Vagina (tissue), 2 donors: ENCODE data around the gene STARD10. TPM values are rescaled to one million over a fixed set of nuclear protein-coding genes. Genes with fewer than 3 reads are reported as not detected.

ENCODE experiments used
- DNase-seq, 2 donors: peaks; one replicate each; pipeline ENCODE4 v3.0.0-alpha.2; 2017; ENCODE audit errors: extremely low spot score in 2 of 2
- H3K27ac ChIP-seq: fragments of 200-600 bp; sonication (generic); one replicate; pipeline ENCODE4 v1.5.1; 2019
- H3K27me3 ChIP-seq: fragments of 200-600 bp; sonication (generic); one replicate; pipeline ENCODE4 v1.5.1; 2019
- H3K36me3 ChIP-seq, 2 donors: fragments of 200-600 bp; sonication (generic); one replicate each; pipeline ENCODE4 v1.5.1; 2017 to 2019
- H3K4me1 ChIP-seq: fragments of 200-600 bp; sonication (generic); one replicate; pipeline ENCODE4 v1.5.1; 2019
- H3K4me3 ChIP-seq, 2 donors: fragments of 200-600 bp; sonication (generic); 1 replicate in 1 of 2; 2 replicates in 1 of 2; pipeline ENCODE4 v1.5.1; 2016 to 2019
- H3K9me3 ChIP-seq: fragments of 200-600 bp; sonication (generic); one replicate; pipeline ENCODE4 v1.5.1; 2019
- CTCF ChIP-seq, 3 experiments: fragments of 450-650 bp in 2 of 3; fragments of 200-600 bp in 1 of 3; sonication (generic) in 1 of 3; IDR thresholded peaks; one replicate each; pipeline ENCODE4 v1.5.1; 2017 to 2019; ENCODE audit warnings: antibody characterized with exemption in 3 of 3, mild to moderate bottlenecking in 2 of 3, moderate library complexity in 2 of 3
- POLR2A ChIP-seq, 2 donors: fragments of 450-650 bp; IDR thresholded peaks; one replicate each; pipeline ENCODE4 v1.6.1; 2017; ENCODE audit warnings: antibody characterized with exemption in 2 of 2, mild to moderate bottlenecking in 2 of 2, moderate library complexity in 2 of 2
- POLR2AphosphoS5 ChIP-seq, 2 donors: sonication (generic); formaldehyde crosslinking; IDR thresholded peaks; one replicate each; pipeline ENCODE4 v1.9.0; 2017; ENCODE audit warnings: antibody characterized with exemption in 2 of 2, mild to moderate bottlenecking in 2 of 2, low read depth in 1 of 2; ENCODE audit not compliant: insufficient read depth in 1 of 2
- intact Hi-C: fragments of 100-400 bp; cut with DNase I; formaldehyde crosslinking; loops from one replicate; pipeline ENCODE4 v1.15.1; 2023
- total RNA-seq: library from RNA; depleted of rRNA; stranded (reverse); fragments of >200 nt; gene quantifications from one replicate; pipeline ENCODE4 v1.2.3, GENCODE V29; 2016

STARD10 gene
- total RNA-seq, 1 donor from 2014 or later = 75.9 TPM

GRCh38 chr11:72781063-72781312, 12.9 kb downstream of the STARD10 start:
- no peak for DNase-seq
- Histone ChIP-seq H3K4me1 (peaks cover 53% of the 10 kb centered on the region), H3K27me3 (no peaks in the 10 kb centered on the region), H3K36me3 (no peaks in the 10 kb centered on the region), H3K9me3 (no peaks in the 10 kb centered on the region), H3K27ac (peak overlapping the region; percentile 75), H3K4me3 (peak overlapping the region; percentile 55 to 74)
- peak in 1 of 2 donors; percentile 16 for TF ChIP-seq POLR2AphosphoS5 (IDR thresholded peaks at IDR 0.05; ENCODE audit: insufficient read depth in 1 of 2, low read depth in 1 of 2)
- TF ChIP-seq CTCF (IDR thresholded peaks at IDR 0.05) = no peak
- intact Hi-C loops = no loop called here

GRCh38 chr11:72780296-72781062, 13.4 kb downstream of the STARD10 start:
- H3K9me3 ChIP-seq = no peaks in the 10 kb centered on the region
- peak overlapping the region; percentile 55 to 74 for H3K4me3 ChIP-seq
- DNase-seq = no peak
- H3K27ac ChIP-seq = peak overlapping the region; percentile 75
- H3K36me3 ChIP-seq = no peaks in the 10 kb centered on the region
- peaks cover 57% of the 10 kb centered on the region for H3K4me1 ChIP-seq
- H3K27me3 ChIP-seq = no peaks in the 10 kb centered on the region
- intact Hi-C loops = no loop called here
- TF ChIP-seq CTCF (IDR thresholded peaks at IDR 0.05) (no peak), POLR2AphosphoS5 (IDR thresholded peaks at IDR 0.05; ENCODE audit: insufficient read depth in 1 of 2, low read depth in 1 of 2) (no peak), POLR2A (IDR thresholded peaks at IDR 0.05) (no peak)

GRCh38 chr11:72779495-72780128, 14.2 kb downstream of the STARD10 start:
- TF ChIP-seq POLR2A (IDR thresholded peaks at IDR 0.05) = no peak
- TF ChIP-seq CTCF (IDR thresholded peaks at IDR 0.05) = no peak
- TF ChIP-seq POLR2AphosphoS5 (IDR thresholded peaks at IDR 0.05; ENCODE audit: insufficient read depth in 1 of 2, low read depth in 1 of 2) = no peak
- intact Hi-C loops = no loop called here
- no peak for DNase-seq
- H3K9me3 ChIP-seq = no peaks in the 10 kb centered on the region
- no peaks in the 10 kb centered on the region for H3K36me3 ChIP-seq
- H3K4me3 ChIP-seq = peak overlapping the region in 1 of 2 donors; percentile 55
- H3K4me1 ChIP-seq = peaks cover 66% of the 10 kb centered on the region
- no peaks in the 10 kb centered on the region for H3K27me3 ChIP-seq
- H3K27ac ChIP-seq = peak overlapping the region; percentile 75

GRCh38 chr11:72778535-72779494, 15.0 kb downstream of the STARD10 start:
- peaks cover 74% of the 10 kb centered on the region for H3K4me1 ChIP-seq
- no peak for DNase-seq

More at GRCh38 chr11:72778535-72779494, 15.0 kb downstream of the STARD10 start:
- Histone ChIP-seq H3K9me3 (no peaks in the 10 kb centered on the region), H3K36me3 (no peaks in the 10 kb centered on the region), H3K4me3 (no peak overlapping the region), H3K27ac (no peak overlapping the region), H3K27me3 (no peaks in the 10 kb centered on the region)
- TF ChIP-seq CTCF (IDR thresholded peaks at IDR 0.05) = no peak
- TF ChIP-seq POLR2AphosphoS5 (IDR thresholded peaks at IDR 0.05; ENCODE audit: insufficient read depth in 1 of 2, low read depth in 1 of 2) = no peak
- no peak for TF ChIP-seq POLR2A (IDR thresholded peaks at IDR 0.05)
- intact Hi-C loops = no loop called here
